Smooth muscle cell of the brain vasculature (primary cell): ENCODE measurements around the gene CCR5.

Experiments used
- DNase-seq: peaks from one replicate; pipeline ENCODE4 v3.0.0-alpha.2; 2012; ENCODE audit warnings: low read depth, low spot score

CCR5 gene

DNA sequence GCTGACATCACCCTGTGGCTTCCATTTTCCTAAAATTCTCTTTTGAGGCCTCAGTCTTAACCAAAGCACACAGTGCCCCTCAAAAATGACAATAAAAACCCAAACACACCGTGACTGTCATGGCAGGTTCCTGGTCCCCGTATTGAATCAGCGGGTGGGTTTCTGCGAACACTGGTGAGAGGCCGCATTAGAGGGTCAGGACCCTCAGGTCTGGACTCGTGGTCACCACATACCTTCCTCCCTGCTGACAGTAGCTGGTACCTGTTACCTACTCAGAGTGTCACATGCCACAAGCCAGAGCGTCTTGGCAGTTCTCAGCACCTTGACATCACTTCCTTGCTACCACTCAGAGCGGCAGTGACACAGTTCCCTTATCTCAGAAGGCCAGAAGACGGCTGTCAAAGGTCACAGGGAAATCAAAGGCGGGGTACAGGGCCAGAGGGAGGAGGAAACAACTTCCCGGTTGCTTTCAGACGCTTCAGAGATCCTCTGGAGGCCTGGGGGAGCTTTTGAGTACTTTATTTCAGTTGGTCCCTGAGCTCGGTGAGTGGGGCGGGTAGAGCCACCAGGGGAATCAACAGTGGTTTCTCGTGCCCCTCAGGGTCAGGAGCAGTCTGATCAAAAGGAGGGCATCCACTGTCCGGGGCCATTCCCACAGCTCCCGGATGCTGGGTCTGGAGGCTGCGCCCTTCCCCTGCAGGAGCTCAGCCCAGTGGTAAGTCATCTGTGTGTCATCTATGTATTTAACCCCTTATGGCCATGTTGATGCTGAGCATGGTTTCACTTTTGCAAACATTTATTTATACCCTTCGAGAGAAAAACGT, 36.3 kb downstream of the CCR5 start, which contains the start of the genes CCR5AS and CCRL2:
Gene CCR5AS, minus strand, starts transcription at position 279 of the 824 bp plus-strand sequence.
Gene CCRL2, plus strand, starts transcription at position 472 of the 824 bp plus-strand sequence. CDS start 821 bp downstream, outside the sequence.
- peak; percentile 32 for DNase-seq

DNA sequence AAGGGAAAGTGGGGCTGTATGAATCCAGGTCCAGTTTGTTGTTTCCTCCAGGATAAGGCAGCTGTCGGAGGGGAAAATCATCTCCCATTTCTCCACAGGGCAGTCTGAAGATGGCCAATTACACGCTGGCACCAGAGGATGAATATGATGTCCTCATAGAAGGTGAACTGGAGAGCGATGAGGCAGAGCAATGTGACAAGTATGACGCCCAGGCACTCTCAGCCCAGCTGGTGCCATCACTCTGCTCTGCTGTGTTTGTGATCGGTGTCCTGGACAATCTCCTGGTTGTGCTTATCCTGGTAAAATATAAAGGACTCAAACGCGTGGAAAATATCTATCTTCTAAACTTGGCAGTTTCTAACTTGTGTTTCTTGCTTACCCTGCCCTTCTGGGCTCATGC, 37.2 kb downstream of the CCR5 start:
- DNase-seq = no peak

DNA sequence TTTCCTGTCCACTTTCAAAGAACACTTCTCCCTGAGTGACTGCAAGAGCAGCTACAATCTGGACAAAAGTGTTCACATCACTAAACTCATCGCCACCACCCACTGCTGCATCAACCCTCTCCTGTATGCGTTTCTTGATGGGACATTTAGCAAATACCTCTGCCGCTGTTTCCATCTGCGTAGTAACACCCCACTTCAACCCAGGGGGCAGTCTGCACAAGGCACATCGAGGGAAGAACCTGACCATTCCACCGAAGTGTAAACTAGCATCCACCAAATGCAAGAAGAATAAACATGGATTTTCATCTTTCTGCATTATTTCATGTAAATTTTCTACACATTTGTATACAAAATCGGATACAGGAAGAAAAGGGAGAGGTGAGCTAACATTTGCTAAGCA, 38.1 kb downstream of the CCR5 start:
- DNase-seq = no peak

DNA sequence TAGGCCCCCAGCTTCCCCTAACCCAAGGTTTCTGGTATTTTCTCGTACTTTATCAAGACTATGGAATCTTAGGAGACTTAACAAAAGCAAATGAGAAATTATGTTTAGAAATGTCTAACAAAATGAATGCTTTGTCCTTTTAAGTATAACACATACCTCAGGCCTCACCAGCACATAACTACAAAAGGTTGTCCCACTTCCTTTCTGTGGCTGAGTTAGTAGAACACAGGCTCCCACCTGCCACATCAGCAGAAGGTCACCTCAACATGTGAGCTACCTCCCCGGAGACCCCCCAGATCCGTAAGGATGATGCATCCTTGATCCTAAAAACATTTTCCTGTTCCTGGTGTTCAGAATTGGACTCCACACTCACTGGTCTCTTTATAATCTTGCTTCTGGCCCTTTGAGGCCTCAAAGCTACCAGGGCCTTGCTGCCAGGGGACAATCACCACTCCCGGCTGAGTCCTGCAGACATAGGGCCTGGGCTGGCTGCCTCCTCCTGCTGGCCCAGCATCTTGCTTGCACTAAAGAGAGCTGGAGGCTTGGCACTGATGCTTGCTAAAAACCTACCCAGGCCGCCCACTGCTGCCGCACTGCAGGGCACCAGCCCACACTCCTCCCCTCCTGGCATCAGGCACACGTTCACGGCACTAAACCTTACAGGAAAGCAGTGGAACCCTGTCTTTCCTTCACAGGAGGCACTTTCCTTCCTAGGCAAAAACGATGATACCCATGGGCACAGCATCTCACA, 39.2 kb downstream of the CCR5 start:
- no peak for DNase-seq

DNA sequence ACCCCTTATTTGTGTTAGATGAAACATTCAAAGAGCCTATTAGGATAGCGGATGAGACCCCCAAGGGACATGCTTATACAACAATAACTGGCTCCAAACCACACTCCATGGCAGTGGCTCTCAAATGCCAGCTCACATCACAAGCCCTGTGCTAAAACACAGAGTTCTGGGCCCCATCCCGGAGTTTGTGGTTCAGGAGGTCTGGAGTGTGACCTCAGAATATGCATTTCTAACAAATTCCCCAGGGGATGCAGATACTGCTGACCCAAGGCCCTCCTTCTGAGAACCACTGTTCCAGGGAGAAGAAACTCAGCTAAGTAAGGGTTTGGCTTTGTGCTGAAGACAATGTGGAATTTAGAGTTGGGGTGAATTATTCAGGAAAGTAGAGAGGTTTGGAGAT, 39.9 kb downstream of the CCR5 start:
- DNase-seq = no peak

DNA sequence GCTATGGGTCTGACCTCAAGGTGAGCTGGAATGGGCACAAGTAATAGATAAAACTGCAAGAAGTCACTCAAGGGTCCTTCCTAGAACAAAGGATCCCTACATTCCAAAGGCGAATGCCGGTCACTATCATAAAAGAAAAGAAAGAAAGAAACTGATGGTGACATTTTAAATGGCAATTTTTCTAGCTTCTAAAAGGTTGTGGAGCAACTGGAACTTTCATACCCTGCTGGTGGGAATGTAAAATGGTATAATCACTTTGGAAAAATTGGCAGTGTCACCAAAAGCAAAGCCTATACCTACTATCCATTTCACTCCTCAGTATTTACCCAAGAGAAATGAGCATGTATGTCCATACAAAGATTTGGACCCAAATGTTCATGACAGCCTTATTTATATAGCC, 40.5 kb downstream of the CCR5 start:
- no peak for DNase-seq

DNA sequence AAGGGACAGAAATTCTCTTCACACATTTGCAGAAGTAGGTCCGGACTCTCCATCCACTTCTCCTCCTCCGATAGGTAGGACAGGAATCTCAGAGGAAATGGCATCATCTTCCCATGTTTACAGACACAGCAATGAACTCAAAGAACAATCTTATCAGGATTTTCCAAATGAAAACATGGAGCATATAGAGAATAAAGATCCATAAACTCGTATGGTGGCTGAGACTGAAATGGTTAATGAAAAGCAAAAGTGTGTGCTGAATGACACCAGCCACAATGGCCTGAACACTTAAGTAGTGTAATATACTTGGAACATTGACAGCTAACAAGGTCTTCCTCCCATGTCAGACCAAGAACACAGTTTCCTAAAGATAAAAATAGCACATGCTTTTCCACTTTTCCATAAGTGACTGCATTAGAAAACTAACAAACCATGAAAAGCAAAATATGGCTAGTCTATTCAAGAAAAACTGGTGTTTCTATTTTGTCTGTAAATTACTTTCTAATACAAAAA, 42.1 kb downstream of the CCR5 start:
- no peak for DNase-seq

DNA sequence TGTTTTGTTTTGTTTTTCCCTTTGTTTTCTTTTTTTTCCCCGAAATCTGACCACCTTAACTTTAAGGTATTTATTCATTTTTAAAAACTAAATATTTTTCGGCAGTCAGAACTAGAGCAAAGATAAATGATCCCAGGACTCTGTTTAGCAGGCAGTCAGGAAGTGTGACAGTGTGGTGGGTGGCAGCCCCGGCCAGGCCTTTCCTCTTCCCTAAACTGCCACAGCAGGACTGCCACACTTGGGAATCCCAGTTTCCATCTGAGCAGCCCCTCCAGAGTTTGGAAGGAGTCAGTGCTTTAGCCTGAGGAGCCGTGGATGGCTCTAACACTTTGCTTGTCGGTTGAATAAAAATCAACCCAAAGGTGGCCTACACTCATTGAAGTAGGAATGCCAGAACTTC, 43.2 kb downstream of the CCR5 start:
- no peak for DNase-seq

DNA sequence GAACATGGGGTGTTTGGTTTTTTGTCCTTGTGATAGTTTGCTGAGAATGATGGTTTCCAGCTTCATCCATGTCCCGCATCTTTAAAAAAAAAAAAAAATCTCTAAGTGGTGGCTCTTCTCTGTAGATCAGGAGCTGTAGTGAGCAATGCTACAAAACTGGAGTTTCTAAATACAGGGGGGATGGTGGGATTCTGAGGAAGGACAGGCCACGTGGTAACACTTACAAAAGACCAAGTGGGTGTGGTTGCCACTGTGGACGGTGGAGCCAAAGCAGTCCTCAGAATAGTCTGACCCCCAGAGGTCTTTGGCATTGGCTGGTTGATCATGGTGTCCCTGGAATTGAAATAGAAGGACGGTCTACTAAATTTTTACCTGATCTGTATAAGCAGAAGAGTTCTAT, 44.0 kb downstream of the CCR5 start:
- DNase-seq = no peak

DNA sequence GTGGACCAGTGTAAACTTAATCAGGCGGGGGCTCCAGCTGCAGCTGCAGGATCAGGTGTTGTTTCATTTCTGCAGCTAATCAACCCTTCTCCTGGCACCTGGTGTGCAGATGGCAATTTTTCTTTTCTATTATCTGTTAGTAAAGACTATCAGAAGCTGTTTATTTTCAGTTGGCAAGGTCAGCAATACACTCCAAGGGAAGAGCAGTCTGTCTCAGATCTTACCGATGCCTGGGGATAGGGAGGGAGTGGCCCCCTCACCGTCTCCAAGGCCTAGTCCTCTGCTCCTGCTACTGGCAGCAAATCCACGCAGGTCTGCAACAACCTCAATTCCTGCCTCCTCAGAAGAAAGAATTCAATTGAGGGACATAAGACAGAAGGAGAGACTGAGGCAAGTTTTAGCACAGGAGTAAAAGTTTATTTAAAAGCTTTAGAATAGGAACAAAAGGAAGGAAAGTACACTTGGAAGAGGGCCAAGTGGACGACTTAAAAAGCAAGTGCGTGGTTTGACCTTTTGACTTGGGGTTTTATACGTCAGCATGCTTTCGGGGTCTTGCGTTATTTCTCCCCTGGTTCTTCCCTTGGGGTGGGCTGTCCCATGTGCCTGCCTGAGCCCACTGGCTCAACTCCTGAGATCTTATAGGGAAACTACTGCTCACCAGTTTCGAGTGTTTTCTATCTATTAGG, 45.5 kb downstream of the CCR5 start:
- no peak for DNase-seq

DNA sequence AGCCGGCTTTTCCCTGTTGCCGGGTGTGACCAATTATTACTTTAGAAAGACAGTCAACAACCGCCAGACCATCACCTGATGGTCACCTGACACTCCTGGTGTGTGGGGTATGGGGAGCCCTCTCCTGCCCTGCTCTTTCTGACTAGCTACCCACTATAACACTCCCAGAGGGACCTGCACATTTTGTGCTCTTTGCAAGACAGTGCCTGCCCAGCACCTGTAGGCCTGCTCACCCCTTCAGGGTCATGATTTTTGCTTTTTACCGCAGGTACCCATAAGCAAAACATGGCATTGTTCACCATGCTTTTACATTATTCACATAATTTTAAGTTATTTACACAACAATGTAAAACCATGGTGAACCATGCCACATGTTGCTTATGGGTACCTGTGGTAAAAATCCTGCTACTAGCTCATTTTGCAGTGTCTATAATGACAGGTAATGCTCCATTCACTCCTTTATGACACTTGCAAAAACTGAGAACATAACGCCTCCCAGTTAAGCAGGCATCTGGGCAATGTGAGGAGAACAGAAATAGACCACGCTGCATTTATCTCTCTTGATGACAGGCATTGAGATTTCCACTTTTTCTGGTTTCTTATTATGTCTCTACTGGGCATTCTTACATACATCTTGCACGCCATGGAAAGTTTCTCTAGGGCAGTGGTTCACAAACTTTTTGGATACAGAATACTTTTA, 46.2 kb downstream of the CCR5 start:
- DNase-seq = no peak

DNA sequence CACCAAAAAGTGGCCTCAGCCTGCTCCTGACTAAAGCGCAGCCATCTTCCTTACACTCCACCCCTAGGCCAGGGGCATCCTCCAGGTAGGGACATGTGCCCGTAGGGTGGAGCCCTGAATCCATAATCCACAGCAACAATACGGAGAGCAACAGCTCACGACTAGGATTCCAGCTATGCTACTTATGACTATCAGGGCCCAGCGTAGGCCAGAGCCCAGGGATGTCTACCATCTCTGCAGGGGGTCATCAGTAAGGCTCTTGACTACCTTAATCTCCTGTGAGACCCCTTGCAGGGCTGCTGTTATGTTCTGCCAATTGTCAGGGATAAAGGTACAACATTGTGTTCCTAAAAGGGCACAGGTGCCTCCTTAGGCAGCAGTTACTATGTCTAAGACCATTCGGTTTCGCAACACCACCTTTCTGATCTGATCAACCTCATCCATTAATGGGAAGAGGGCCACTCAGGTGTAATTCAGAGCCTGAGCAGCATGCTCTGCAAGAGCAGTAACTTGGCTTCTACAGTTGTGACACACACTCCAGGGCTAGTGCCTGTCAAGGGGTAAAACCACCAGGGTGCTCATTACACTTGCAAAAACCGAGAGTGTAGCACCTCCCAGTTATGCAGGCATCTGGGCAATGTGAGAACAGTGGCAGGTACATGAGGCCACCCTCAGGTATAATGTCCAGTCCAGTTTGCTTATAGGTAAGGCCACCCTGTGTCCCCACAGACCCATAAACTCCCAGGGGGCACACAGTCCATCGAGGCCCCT, 47.3 kb downstream of the CCR5 start:
- DNase-seq = no peak

DNA sequence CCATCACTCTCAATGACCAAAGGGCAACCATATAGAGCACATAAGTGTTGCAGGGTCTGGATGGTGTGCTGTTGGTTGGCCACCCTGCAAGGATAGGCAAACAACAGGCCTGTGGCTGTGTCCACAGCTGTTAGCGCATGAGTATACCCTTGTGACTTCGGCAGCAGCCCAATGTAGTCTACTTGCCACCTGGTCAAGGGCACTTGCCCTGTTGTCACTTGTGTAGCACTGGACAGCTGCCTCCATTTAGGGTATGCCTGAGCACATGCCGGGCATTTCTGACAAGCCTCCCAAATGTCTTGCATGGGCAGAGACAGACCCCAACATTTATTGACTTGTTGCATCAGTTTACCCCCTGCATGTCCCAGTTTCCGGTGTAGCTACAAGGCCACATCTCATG, 49.1 kb downstream of the CCR5 start:
- DNase-seq = no peak

DNA sequence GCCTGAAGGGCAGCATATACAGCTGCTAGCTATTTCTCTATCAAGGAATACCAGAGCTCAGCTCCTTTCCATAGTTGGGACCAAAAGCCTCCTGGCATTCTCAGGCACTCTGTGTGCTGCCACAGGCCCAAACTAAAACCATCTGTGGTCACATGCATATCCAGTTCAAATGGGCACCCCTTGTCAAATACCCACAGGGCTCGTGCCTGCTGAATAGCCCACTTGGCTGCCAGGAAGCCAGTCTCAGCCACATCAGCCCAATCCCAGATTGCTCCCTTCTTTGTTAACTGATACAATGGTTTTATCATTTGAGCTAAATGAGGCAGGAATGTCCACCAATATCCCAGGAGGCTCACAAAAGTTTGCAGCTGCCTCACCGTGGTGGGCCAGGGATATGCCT, 50.2 kb downstream of the CCR5 start:
- DNase-seq = no peak

DNA sequence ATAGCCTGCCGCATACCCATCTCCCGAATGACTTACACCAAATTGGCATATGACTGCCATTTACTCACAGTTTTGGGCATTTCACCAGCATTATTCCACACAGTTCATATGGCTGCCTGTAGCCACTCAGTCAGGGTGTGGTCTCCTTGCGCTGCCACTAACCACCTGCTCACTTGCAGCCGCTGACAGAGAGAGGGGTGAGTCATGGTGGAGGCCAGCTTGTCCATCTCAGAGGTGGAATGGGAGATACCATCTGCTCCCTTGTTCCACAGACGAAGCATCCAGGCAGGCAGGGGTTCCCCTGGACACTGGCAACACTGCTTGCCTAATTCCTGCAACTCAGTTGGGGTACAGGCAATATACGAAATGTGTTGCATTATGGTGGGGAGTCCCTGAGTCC, 51.9 kb downstream of the CCR5 start:
- no peak for DNase-seq

DNA sequence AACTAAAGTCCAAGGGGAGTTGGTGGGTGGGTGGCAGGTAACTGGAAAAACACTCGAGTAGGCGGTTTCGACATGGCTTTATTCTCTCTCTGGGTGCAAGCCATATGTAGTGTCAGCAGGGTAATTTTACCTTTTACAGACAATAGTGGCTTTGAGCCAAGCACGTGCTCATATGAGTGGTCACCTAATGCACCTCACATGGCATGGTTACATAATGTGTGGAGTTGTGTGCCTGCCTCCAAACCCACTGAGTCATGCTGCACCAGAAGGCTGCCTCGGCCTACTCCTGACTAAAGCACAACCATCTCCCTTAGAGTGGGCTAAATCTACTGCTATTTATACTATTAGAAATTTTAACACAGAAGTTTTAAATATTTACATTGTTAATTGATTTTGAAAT, 52.8 kb downstream of the CCR5 start:
- no peak for DNase-seq
